ENCODE measurements around the gene LRRC40. TPM values are rescaled to one million over a fixed set of nuclear protein-coding genes. Genes with fewer than 3 reads are reported as not detected.

Gene LRRC40
- polyA plus RNA-seq, 1 donor from 2014 or later = 107 TPM

- no peaks in the 10 kb centered on the region for H3K79me2 ChIP-seq (replicated peaks; ENCODE audit: insufficient read depth, low read length)
- no peaks in the 10 kb centered on the region for H3K27me3 ChIP-seq (ENCODE audit: insufficient read depth, low read depth, low read length)
- H3K27ac ChIP-seq (ENCODE audit: low read length) = no peak overlapping the region
- no peaks in the 10 kb centered on the region for H4K20me1 ChIP-seq (ENCODE audit: insufficient read depth)
- H3F3A ChIP-seq (ENCODE audit: insufficient read depth, low read length, poor library complexity, severe bottlenecking) = no peaks in the 10 kb centered on the region
- no peak overlapping the region for H2AFZ ChIP-seq (ENCODE audit: low read depth, low read length)
- no peaks in the 10 kb centered on the region for H3K9me2 ChIP-seq (ENCODE audit: insufficient read depth, low read length)
- H3K36me3 ChIP-seq (ENCODE audit: insufficient read depth, low read length) = no peaks in the 10 kb centered on the region
- H3K4me2 ChIP-seq (ENCODE audit: low read length) = no peak overlapping the region
- TF ChIP-seq RAD21 (conservative IDR thresholded peaks at IDR 0.05) (no peak), SMC3 (conservative IDR thresholded peaks at IDR 0.05; ENCODE audit: poor library complexity) (no peak), POLR2AphosphoS5 (IDR thresholded peaks at IDR 0.05) (no peak), EP300 (conservative IDR thresholded peaks at IDR 0.05; ENCODE audit: poor library complexity, severe bottlenecking) (no peak), TAF1 (IDR thresholded peaks at IDR 0.05; ENCODE audit: low read depth) (no peak), EZH2 (IDR thresholded peaks at IDR 0.05; ENCODE audit: borderline replicate concordance, insufficient read depth, low read length, poor library complexity, severe bottlenecking) (no peak)
- no peak overlapping the region for H3K4me3 ChIP-seq (ENCODE audit: low read length)
- no peak overlapping the region for H3K9ac ChIP-seq (ENCODE audit: low read length)
- no peaks in the 10 kb centered on the region for H3K9me3 ChIP-seq (ENCODE audit: low read length)
Measured at GRCh38 chr1:70134148-70134547, 71.2 kb downstream of the LRRC40 start.

GRCh38 chr1:70117046-70117445 lies 88.3 kb downstream of the LRRC40 start:
- TF ChIP-seq RAD21 (conservative IDR thresholded peaks at IDR 0.05) (no peak), POLR2AphosphoS5 (IDR thresholded peaks at IDR 0.05) (no peak), REST (IDR thresholded peaks at IDR 0.05; ENCODE audit: borderline replicate concordance) (no peak), EZH2 (IDR thresholded peaks at IDR 0.05; ENCODE audit: borderline replicate concordance, insufficient read depth, low read length, poor library complexity, severe bottlenecking) (no peak), EP300 (conservative IDR thresholded peaks at IDR 0.05; ENCODE audit: poor library complexity, severe bottlenecking) (no peak), TAF1 (IDR thresholded peaks at IDR 0.05; ENCODE audit: low read depth) (no peak), CTCF (IDR thresholded peaks at IDR 0.05; ENCODE audit: poor library complexity, severe bottlenecking) (no peak), SMC3 (conservative IDR thresholded peaks at IDR 0.05; ENCODE audit: poor library complexity) (no peak), MXI1 (conservative IDR thresholded peaks at IDR 0.05; ENCODE audit: poor library complexity, severe bottlenecking) (no peak)
- Histone ChIP-seq H3K27me3 (ENCODE audit: insufficient read depth, low read depth, low read length) (no peaks in the 10 kb centered on the region), H3K9ac (ENCODE audit: low read length) (no peak overlapping the region), H3K36me3 (ENCODE audit: insufficient read depth, low read length) (no peaks in the 10 kb centered on the region), H3K9me2 (ENCODE audit: insufficient read depth, low read length) (no peaks in the 10 kb centered on the region), H3K4me2 (ENCODE audit: low read length) (no peak overlapping the region), H3F3A (ENCODE audit: insufficient read depth, low read length, poor library complexity, severe bottlenecking) (no peaks in the 10 kb centered on the region), H2AFZ (ENCODE audit: low read depth, low read length) (no peak overlapping the region), H4K20me1 (ENCODE audit: insufficient read depth) (no peaks in the 10 kb centered on the region), H3K9me3 (ENCODE audit: low read length) (no peaks in the 10 kb centered on the region), H3K4me3 (ENCODE audit: low read length) (no peak overlapping the region), H3K27ac (ENCODE audit: low read length) (peak overlapping the region; percentile 46), H3K79me2 (replicated peaks; ENCODE audit: insufficient read depth, low read length) (no peaks in the 10 kb centered on the region)

Measured in neural cell (in vitro differentiated cells).